Nephron progenitor cell (in vitro differentiated cells): ENCODE measurements around the gene TBC1D4.

Experiments
- DNase-seq: peaks from one replicate; pipeline ENCODE4 v3.0.0; 2021
- H3K27ac Mint-ChIP-seq: 2 replicates; pipeline ENCODE4 v1.8.0; 2021; ENCODE audit warnings: mild to moderate bottlenecking, moderate library complexity, mixed read lengths
- H3K27me3 Mint-ChIP-seq: 2 replicates; pipeline ENCODE4 v1.8.0; 2021; ENCODE audit warnings: mild to moderate bottlenecking, low read depth, mixed read lengths; ENCODE audit not compliant: poor library complexity
- H3K36me3 Mint-ChIP-seq: 2 replicates; pipeline ENCODE4 v1.8.0; 2021; ENCODE audit warnings: low read depth, mixed read lengths
- H3K4me1 Mint-ChIP-seq: 2 replicates; pipeline ENCODE4 v1.8.0; 2021; ENCODE audit warnings: mixed read lengths
- H3K4me3 Mint-ChIP-seq: 2 replicates; pipeline ENCODE4 v1.8.0; 2021; ENCODE audit warnings: mild to moderate bottlenecking, moderate library complexity, mixed read lengths
- H3K9me3 Mint-ChIP-seq: 2 replicates; pipeline ENCODE4 v1.8.0; 2021; ENCODE audit warnings: mild to moderate bottlenecking, moderate library complexity, mixed read lengths
- TF ChIP-seq, protein P1 (sequence below): fragments of 200-600 bp; sonication (generic); IDR thresholded peaks from 2 replicates; pipeline ENCODE4 v1.5.0; 2021; ENCODE audit warnings: antibody characterized with exemption

TBC1D4 gene

GRCh38 chr13:75364131-75364713 is 117.7 kb downstream of the TBC1D4 start:
- Mint-ChIP-seq H3K36me3 (peaks cover 5% of the 10 kb centered on the region), H3K4me1 (peaks cover 31% of the 10 kb centered on the region), H3K4me3 (no peak overlapping the region), H3K27ac (no peak overlapping the region), H3K27me3 (no peaks in the 10 kb centered on the region), H3K9me3 (no peaks in the 10 kb centered on the region)
- TF ChIP-seq, protein P1, sequence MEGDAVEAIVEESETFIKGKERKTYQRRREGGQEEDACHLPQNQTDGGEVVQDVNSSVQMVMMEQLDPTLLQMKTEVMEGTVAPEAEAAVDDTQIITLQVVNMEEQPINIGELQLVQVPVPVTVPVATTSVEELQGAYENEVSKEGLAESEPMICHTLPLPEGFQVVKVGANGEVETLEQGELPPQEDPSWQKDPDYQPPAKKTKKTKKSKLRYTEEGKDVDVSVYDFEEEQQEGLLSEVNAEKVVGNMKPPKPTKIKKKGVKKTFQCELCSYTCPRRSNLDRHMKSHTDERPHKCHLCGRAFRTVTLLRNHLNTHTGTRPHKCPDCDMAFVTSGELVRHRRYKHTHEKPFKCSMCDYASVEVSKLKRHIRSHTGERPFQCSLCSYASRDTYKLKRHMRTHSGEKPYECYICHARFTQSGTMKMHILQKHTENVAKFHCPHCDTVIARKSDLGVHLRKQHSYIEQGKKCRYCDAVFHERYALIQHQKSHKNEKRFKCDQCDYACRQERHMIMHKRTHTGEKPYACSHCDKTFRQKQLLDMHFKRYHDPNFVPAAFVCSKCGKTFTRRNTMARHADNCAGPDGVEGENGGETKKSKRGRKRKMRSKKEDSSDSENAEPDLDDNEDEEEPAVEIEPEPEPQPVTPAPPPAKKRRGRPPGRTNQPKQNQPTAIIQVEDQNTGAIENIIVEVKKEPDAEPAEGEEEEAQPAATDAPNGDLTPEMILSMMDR, result no peak
- DNase-seq, result no peak

DNA sequence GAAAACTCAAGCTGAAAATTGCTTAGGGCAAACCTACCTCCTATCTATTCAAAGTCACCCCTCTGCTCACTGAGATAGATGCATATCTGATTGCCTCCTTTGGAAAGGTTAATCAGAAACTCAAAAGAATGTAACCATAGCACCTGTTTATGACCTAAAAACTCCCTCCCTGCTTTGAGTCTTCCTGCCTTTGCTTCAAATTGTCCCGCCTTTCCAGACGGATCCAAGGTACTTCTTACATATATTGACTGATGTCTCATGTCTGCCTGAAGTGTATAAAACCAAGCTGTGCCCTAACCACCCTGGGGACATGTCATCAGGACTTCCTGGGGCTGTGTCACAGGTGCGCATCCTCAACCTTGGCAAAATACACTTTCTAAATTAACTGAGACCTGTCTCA is 118.6 kb downstream of the TBC1D4 start:
- Mint-ChIP-seq H3K27me3 (no peaks in the 10 kb centered on the region), H3K4me3 (no peak overlapping the region), H3K4me1 (peaks cover 22% of the 10 kb centered on the region), H3K36me3 (peaks cover 5% of the 10 kb centered on the region), H3K9me3 (no peaks in the 10 kb centered on the region), H3K27ac (no peak overlapping the region)
- DNase-seq, result no peak
- TF ChIP-seq, protein P1, result no peak

DNA sequence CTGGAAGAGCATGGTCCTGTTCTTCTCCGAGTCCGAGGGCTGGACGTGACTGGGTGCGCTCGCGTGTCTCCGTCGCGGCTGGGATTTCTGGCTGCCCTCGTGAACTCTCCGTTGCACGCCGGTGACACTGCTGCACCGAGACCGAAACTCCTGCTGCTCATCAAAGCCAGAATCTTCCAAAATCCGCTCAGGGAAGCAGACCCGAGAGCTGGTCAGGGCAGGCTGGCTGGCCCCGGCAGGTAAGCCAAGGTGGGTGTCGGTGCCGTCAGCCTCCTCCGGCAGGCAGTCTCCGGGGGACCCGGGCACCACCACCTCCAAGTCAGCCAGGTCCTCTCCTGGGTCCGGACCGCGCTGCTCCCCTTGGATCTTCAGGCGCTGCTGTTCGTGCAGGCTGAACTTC is 119.9 kb downstream of the TBC1D4 start:
- DNase-seq, result no peak
- H3K27me3 Mint-ChIP-seq, result no peaks in the 10 kb centered on the region
- peak overlapping the region; percentile 94 for H3K27ac Mint-ChIP-seq
- no peak overlapping the region for H3K4me3 Mint-ChIP-seq
- TF ChIP-seq, protein P1, result no peak
- peaks cover 5% of the 10 kb centered on the region for H3K36me3 Mint-ChIP-seq
- H3K4me1 Mint-ChIP-seq, result peaks cover 11% of the 10 kb centered on the region
- H3K9me3 Mint-ChIP-seq, result no peaks in the 10 kb centered on the region

DNA sequence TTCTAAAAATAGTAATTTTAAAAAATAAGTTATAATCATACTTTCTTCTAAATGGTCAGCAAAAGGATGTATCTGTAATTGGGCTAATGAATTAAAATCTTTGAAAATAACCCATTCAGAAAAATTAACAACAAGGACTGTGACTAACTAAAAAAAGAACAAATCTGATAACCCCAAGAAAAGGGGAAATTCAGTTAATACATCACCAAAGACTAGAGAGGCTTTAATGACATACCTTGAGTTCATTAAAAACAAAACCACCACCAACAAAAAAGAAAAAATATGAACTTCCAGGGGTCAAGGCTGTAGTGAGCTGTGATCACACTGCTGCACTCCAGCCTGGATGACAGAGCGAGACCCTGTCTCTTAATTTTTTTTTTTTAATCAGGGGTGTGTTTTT is 121.8 kb downstream of the TBC1D4 start:
- Mint-ChIP-seq H3K36me3 (peaks cover 5% of the 10 kb centered on the region), H3K4me3 (no peak overlapping the region)

DNA sequence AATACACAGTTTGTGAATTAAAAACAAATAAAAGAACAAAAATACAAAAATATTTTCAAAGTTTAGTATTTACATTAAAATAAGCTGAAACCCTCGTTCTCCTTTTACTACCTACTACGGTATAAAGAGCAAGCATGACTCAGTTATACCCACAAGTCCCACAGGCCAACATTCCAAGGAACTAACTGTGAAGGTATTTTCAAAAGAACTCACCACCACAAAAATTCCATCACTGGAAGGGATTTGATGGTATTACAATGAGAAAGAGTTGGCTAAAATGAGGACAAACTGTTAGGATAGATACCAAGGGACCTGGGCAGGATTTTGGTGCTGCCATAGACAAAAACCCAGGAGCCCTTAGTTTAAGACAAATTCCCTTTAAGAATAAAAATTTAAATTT is 122.7 kb downstream of the TBC1D4 start:
- TF ChIP-seq, protein P1, result no peak
- no peaks in the 10 kb centered on the region for H3K27me3 Mint-ChIP-seq
- no peaks in the 10 kb centered on the region for H3K9me3 Mint-ChIP-seq
- H3K4me3 Mint-ChIP-seq, result no peak overlapping the region
- H3K4me1 Mint-ChIP-seq, result no peaks in the 10 kb centered on the region
- peaks cover 5% of the 10 kb centered on the region for H3K36me3 Mint-ChIP-seq
- H3K27ac Mint-ChIP-seq, result no peak overlapping the region
- no peak for DNase-seq

More for the DNA sequence above, 121.8 kb downstream of the TBC1D4 start:
- H3K9me3 Mint-ChIP-seq, result no peaks in the 10 kb centered on the region
- no peaks in the 10 kb centered on the region for H3K27me3 Mint-ChIP-seq
- H3K27ac Mint-ChIP-seq, result no peak overlapping the region
- DNase-seq, result no peak
- TF ChIP-seq, protein P1, result no peak
- no peaks in the 10 kb centered on the region for H3K4me1 Mint-ChIP-seq

DNA sequence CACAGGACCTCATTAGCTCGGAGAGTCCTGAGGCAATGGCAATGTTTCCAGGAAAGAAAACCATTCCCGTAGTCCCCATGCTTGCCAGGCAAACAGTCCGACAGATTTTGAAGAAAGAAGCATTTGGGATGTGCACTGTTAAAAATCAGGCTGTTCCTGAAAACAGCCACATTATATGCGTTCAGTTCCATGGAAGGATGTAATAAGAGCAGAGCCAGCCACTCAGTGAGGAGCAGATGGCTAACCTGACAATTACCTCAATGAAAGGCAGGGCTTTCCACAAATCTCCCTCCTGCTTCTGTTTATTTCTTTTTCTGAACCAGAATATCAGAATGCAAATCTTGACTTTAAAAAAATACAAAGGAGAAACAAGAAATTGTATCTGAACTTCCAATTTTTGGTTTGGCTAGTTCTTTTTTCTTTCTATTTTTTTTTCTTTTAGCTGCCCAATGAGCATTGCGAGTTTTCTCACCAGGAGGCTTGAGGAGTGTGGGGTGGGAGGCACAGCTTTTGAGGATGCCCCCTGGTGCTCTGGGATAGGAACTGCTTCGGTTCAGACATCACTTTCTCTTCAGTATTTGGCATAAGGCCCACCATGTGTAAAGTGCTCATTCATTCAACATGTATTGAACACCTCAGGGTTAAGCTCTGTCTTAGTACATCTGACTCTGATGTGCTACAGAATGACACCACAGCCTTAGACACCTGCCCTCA is 124.2 kb downstream of the TBC1D4 start:
- H3K36me3 Mint-ChIP-seq, result peaks cover 11% of the 10 kb centered on the region
- H3K27me3 Mint-ChIP-seq, result no peaks in the 10 kb centered on the region
- H3K4me3 Mint-ChIP-seq, result no peak overlapping the region
- TF ChIP-seq, protein P1, result peak; percentile 58
- H3K27ac Mint-ChIP-seq, result no peak overlapping the region
- H3K4me1 Mint-ChIP-seq, result no peaks in the 10 kb centered on the region
- peak; percentile 33 for DNase-seq
- no peaks in the 10 kb centered on the region for H3K9me3 Mint-ChIP-seq
